Measurements from ENCODE around the gene SLC12A5.

DNA sequence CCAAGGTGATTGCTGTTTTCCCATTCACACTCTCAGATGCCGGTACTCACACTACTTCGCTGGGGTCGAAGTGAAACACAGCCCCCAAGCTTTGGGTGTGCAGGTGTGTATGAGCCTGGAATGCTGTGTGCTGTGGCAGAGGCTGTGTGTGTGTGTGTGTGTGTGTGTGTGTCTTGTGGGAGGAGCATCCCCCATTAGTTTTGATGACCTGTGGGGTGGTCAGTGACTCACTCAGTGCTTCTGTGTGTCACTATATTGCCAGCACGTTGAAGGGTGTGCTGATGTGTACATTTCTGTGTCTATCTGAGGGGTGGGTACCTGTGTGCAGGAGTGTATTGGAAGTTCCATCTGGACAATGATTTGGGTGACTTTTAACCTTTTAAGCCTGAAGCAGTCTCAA lies 5.0 kb upstream of the SLC12A5 start:
- no peak for TF ChIP-seq POLR2A (IDR thresholded peaks at IDR 0.05)
- TF ChIP-seq, protein P1, sequence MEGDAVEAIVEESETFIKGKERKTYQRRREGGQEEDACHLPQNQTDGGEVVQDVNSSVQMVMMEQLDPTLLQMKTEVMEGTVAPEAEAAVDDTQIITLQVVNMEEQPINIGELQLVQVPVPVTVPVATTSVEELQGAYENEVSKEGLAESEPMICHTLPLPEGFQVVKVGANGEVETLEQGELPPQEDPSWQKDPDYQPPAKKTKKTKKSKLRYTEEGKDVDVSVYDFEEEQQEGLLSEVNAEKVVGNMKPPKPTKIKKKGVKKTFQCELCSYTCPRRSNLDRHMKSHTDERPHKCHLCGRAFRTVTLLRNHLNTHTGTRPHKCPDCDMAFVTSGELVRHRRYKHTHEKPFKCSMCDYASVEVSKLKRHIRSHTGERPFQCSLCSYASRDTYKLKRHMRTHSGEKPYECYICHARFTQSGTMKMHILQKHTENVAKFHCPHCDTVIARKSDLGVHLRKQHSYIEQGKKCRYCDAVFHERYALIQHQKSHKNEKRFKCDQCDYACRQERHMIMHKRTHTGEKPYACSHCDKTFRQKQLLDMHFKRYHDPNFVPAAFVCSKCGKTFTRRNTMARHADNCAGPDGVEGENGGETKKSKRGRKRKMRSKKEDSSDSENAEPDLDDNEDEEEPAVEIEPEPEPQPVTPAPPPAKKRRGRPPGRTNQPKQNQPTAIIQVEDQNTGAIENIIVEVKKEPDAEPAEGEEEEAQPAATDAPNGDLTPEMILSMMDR (IDR thresholded peaks at IDR 0.05), result no peak

Measured in right lobe of liver (tissue), 4 donors.